ENCODE data around the gene RNFT2. TPM values are rescaled to one million over a fixed set of nuclear protein-coding genes. Genes with fewer than 3 reads are reported as not detected.
A peak's percentile ranks its signal among the peaks of the same experiment; 100 is the strongest.
"Not testable (repeated sequence)": the region's sequence is repeated elsewhere in the genome, so short reads cannot be mapped to it uniquely, and the experiment has no call there.

The RNFT2 gene
- total RNA-seq, 1 donor from 2014 or later: 20.0 TPM

DNA sequence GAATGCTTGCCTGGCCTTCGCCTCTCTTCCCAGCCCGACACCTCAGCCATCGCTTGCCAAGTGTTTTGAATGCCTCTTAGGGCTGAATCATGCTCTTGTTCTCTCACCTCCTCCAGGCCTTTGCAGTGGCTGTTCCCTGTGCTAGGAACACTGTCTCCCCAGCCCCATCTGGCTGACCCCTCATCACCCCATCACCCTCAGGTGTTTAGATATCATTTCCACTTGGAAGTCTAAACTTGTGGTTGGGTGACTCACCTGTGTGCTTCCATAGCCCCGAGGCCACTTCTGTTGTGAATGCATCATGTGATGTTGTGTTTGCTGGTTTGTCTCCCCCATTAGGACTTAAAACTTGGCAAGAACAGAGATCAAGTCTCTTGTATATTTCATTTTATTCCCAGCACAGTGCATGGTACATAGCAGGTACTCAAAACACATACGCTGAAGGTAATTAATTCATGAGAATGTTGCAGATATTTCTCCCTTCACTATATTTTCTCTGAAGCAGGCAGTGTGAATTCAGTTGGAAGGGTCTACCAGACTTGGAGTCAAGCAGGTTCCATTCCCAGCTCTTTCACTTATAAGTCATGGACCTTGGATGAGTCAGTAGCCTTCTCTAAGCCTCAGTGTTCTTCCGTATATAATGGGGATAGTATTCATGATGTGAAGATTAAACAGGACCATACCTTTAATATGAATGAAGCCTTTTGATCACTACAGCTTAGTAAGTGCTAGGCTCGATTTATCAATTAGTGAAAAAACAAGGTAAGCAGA is 75.3 kb downstream of the RNFT2 start:
- Mint-ChIP-seq H3K27me3 (ENCODE audit: unreplicated experiment) (peaks cover 10% of the 10 kb centered on the region), H3K36me3 (ENCODE audit: low read depth, unreplicated experiment) (no peaks in the 10 kb centered on the region), H3K4me1 (ENCODE audit: unreplicated experiment) (peaks cover 3% of the 10 kb centered on the region), H3K4me3 (ENCODE audit: unreplicated experiment) (peak overlapping the region; percentile 4), H3K27ac (ENCODE audit: unreplicated experiment) (no peak overlapping the region), H3K9me3 (ENCODE audit: unreplicated experiment) (no peaks in the 10 kb centered on the region)
- TF ChIP-seq, protein P1, sequence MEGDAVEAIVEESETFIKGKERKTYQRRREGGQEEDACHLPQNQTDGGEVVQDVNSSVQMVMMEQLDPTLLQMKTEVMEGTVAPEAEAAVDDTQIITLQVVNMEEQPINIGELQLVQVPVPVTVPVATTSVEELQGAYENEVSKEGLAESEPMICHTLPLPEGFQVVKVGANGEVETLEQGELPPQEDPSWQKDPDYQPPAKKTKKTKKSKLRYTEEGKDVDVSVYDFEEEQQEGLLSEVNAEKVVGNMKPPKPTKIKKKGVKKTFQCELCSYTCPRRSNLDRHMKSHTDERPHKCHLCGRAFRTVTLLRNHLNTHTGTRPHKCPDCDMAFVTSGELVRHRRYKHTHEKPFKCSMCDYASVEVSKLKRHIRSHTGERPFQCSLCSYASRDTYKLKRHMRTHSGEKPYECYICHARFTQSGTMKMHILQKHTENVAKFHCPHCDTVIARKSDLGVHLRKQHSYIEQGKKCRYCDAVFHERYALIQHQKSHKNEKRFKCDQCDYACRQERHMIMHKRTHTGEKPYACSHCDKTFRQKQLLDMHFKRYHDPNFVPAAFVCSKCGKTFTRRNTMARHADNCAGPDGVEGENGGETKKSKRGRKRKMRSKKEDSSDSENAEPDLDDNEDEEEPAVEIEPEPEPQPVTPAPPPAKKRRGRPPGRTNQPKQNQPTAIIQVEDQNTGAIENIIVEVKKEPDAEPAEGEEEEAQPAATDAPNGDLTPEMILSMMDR (IDR thresholded peaks at IDR 0.05; ENCODE audit: unreplicated experiment): no peak
- no peak for DNase-seq (ENCODE audit: low spot score)

DNA sequence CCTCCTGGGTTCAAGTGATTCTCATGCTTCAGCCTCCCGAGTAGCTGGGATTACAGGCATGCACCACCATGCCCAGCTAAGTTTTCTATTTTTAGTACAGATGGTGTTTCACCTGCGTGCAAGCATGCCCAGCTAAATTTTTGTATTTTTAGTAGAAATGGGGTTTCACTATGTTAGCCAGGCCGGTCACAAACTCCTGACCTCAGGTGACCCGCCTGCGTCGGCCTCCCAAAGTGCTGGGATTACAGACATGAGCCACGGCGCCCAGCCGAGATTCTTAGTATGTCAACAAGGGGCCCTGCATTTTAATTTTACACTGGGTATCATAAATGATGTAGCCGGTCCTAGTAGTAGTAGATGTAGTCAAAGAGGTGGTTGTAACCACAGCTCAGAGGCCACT is 76.7 kb downstream of the RNFT2 start:
- H3K4me1 Mint-ChIP-seq (ENCODE audit: unreplicated experiment); H3K36me3 Mint-ChIP-seq (ENCODE audit: low read depth, unreplicated experiment); H3K27ac Mint-ChIP-seq (ENCODE audit: unreplicated experiment); H3K4me3 Mint-ChIP-seq (ENCODE audit: unreplicated experiment); H3K9me3 Mint-ChIP-seq (ENCODE audit: unreplicated experiment); DNase-seq (ENCODE audit: low spot score): not testable (repeated sequence)
- H3K27me3 Mint-ChIP-seq (ENCODE audit: unreplicated experiment): peaks cover 14% of the 10 kb centered on the region

DNA sequence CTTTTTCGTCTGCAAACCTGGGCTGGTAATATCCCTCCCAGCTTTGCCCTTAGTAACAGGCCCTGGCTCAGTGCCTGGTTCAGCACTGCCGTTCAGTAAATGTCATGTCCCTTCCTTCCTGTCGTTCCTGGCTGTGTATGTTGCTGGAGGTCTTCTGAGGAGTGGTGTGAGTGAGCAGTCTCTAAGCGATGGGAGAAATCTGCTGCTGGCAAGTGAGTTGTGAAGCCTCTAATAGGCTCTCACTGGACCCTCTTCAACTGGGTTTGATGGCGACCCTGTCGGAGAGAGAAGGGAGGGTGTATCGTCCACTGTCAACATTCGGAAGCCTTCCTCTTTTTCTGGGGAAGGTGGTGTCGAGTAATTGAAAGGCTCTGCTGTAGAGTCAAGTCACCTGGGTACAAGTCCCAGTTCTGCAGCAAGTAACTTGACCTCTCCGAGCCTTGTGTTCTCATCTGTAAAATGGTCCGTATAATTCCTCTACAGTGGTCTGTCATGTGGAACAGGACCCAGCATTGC is 80.3 kb downstream of the RNFT2 start:
- H3K4me1 Mint-ChIP-seq (ENCODE audit: unreplicated experiment): peaks cover 19% of the 10 kb centered on the region
- H3K4me3 Mint-ChIP-seq (ENCODE audit: unreplicated experiment): peak overlapping the region; percentile 94
- H3K27ac Mint-ChIP-seq (ENCODE audit: unreplicated experiment): peak overlapping the region; percentile 99
- H3K36me3 Mint-ChIP-seq (ENCODE audit: low read depth, unreplicated experiment): no peaks in the 10 kb centered on the region
- TF ChIP-seq, protein P1 (IDR thresholded peaks at IDR 0.05; ENCODE audit: unreplicated experiment): no peak
- no peaks in the 10 kb centered on the region for H3K9me3 Mint-ChIP-seq (ENCODE audit: unreplicated experiment)
- DNase-seq (ENCODE audit: low spot score): no peak
- peaks cover 16% of the 10 kb centered on the region for H3K27me3 Mint-ChIP-seq (ENCODE audit: unreplicated experiment)

DNA sequence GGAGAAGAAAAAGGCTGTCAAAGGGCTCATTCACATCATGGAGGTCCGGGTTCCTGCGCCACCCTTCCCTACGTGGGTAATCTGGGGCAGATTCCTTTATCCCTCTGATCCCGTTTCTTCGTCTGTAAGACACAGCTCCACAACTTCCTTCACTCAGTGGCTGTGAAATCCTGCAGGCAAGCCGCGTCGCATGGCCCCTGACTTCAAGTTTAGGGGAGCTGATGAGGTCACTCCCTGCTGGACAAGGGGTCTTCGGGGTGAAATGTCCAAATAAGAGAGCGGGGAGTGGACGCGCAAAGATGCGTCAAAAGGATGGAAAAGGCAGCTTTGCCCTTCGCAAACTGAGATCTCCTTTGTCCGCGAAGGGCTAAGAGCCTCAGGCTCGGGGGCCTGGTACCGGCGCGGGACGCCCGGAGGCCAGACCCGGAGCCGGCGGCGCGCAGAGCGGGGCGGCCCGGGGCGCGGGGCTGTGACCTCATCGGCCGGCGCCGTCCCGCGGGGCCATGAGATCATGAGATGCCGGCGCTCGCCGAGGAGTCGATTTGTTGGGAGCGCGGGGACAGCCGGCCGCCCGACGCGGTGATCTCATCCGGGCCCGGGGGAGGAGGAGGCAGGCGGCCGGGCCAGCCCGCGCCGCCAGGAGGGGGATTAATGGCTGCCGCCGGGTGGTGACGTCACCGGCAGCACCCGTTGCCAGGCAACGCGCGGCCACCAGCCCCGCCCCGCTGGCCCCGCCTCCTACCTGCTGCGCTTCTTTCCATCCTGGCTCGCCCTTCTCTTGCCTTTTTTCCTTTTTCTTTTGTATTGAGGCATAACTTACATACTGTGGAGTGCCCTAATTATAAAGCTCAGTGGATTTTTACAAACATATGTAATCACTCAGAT is 81.1 kb downstream of the RNFT2 start:
- peak; percentile 83 for DNase-seq (ENCODE audit: low spot score)
- H3K9me3 Mint-ChIP-seq (ENCODE audit: unreplicated experiment): no peaks in the 10 kb centered on the region
- H3K36me3 Mint-ChIP-seq (ENCODE audit: low read depth, unreplicated experiment): peaks cover 3% of the 10 kb centered on the region
- H3K4me1 Mint-ChIP-seq (ENCODE audit: unreplicated experiment): peaks cover 19% of the 10 kb centered on the region
- H3K4me3 Mint-ChIP-seq (ENCODE audit: unreplicated experiment): peak overlapping the region; percentile 95
- H3K27ac Mint-ChIP-seq (ENCODE audit: unreplicated experiment): peak overlapping the region; percentile 99
- H3K27me3 Mint-ChIP-seq (ENCODE audit: unreplicated experiment): peaks cover 16% of the 10 kb centered on the region
- TF ChIP-seq, protein P1 (IDR thresholded peaks at IDR 0.05; ENCODE audit: unreplicated experiment): no peak

DNA sequence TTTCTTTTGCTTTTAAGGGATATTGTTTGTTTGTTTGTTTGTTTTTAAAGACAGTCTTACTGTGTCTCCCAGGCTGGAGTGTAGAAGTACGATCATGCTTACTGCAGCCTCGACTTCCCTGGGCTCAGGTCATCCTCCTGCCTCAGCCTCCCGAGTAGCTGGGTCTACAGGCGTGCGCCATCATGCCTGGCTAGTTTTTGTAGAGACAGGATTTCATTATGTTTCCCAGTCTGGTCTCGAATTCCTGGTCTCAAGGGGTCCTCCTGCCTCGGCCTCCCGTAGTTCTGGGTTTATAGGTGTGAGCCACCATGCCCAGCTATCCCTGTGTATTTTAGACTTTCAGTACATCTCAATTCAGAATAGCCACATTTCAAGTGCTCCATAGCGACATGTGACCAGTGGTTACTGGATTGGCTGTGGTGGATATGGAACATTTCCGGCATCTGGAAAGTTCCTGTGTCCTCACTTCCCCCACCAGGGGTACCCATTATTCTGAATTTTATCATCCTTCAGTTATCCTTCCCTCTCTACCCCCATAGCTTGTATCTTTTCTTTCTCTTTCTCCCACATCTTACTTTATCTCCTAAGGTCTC is 82.0 kb downstream of the RNFT2 start:
- DNase-seq (ENCODE audit: low spot score): no peak
- H3K36me3 Mint-ChIP-seq (ENCODE audit: low read depth, unreplicated experiment): peaks cover 4% of the 10 kb centered on the region
- no peaks in the 10 kb centered on the region for H3K9me3 Mint-ChIP-seq (ENCODE audit: unreplicated experiment)
- peak overlapping the region; percentile 77 for H3K27ac Mint-ChIP-seq (ENCODE audit: unreplicated experiment)
- peaks cover 19% of the 10 kb centered on the region for H3K4me1 Mint-ChIP-seq (ENCODE audit: unreplicated experiment)
- TF ChIP-seq, protein P1 (IDR thresholded peaks at IDR 0.05; ENCODE audit: unreplicated experiment): no peak
- H3K4me3 Mint-ChIP-seq (ENCODE audit: unreplicated experiment): peak overlapping the region; percentile 70
- peaks cover 16% of the 10 kb centered on the region for H3K27me3 Mint-ChIP-seq (ENCODE audit: unreplicated experiment)

Measured in endothelial cell (in vitro differentiated cells).